Measurements from ENCODE around the gene MSH4. TPM values are rescaled to one million over a fixed set of nuclear protein-coding genes. Genes with fewer than 3 reads are reported as not detected.
"Not testable (repeated sequence)": the region's sequence is repeated elsewhere in the genome, so short reads cannot be mapped to it uniquely, and the experiment has no call there.

The MSH4 gene
- total and polyA plus RNA-seq, 12 donors: 0.07 to 0.33 (median 0.22) TPM; not detected in 2

DNA sequence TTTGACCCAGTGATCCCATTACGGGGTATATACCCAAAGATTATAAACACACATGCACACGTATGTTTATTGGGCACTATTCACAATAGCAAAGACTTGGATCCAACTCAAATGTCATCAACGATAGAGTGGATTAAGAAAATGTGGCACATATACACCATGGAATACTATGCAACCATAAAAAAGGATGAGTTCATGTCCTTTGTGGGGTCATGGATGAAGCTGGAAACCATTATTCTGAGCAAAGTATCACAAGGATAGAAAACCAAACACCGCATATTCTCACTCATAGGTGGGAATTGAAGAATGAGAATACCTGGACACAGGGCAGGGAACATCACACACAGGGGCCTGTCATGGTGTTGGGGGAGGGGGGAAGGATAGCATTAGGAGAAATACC, 12.8 kb upstream of the MSH4 start:
- H3K36me3 ChIP-seq (replicated peaks in 1 of 2); H3K27ac ChIP-seq; DNase-seq; H3K27me3 ChIP-seq; intact Hi-C loops (cut with DNase I); H3K9me3 ChIP-seq (replicated peaks in 1 of 3); H3K4me3 ChIP-seq: not testable (repeated sequence)
- peaks cover 15 to 23% of the 10 kb centered on the region in 2 donors for H3K4me1 ChIP-seq (replicated peaks in 1 of 2)
- 93 to 95% (median 94%) methylated on average over 4 of the region's 4 CpGs for WGBS, 4 donors

DNA sequence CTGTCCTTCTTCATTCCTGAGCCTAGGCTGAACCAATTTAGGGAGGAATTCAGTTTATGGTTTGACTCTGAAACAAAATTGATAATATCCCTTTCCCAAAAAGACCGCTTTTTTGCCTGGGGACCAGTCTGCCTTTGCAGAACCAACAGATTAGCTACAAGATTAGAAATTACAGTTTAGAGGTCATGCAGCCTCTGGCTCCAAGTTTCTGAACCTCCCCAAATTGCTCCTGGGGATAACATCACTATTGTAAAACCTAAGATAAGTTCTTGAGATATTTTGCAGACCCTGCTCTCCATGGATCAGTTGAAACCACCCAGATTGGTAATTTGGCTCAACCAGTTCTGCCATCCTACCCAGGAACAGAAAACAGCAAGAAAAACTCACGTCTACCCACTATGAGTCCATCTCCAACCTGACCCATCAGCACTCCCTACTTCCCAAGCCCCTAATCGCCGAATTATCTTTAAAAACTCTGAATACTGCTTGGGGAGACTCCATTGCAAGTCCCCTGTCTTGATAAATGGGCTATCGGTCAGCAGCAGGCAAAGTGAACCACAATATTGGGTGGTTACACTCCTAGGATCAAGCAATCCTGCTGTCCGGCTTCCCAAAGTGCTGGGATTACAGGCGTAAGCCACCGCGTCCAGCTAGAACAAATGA, 11.2 kb upstream of the MSH4 start:
- H3K36me3 ChIP-seq (replicated peaks in 1 of 2): peaks cover 0 to 7% of the 10 kb centered on the region in 2 donors
- DNase-seq: no peak
- H3K9me3 ChIP-seq (replicated peaks in 1 of 3): no peaks in the 10 kb centered on the region
- TF ChIP-seq, protein P1, sequence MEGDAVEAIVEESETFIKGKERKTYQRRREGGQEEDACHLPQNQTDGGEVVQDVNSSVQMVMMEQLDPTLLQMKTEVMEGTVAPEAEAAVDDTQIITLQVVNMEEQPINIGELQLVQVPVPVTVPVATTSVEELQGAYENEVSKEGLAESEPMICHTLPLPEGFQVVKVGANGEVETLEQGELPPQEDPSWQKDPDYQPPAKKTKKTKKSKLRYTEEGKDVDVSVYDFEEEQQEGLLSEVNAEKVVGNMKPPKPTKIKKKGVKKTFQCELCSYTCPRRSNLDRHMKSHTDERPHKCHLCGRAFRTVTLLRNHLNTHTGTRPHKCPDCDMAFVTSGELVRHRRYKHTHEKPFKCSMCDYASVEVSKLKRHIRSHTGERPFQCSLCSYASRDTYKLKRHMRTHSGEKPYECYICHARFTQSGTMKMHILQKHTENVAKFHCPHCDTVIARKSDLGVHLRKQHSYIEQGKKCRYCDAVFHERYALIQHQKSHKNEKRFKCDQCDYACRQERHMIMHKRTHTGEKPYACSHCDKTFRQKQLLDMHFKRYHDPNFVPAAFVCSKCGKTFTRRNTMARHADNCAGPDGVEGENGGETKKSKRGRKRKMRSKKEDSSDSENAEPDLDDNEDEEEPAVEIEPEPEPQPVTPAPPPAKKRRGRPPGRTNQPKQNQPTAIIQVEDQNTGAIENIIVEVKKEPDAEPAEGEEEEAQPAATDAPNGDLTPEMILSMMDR (IDR thresholded peaks at IDR 0.05): no peak
- TF ChIP-seq POLR2A (IDR thresholded peaks at IDR 0.05): no peak
- H3K4me1 ChIP-seq (replicated peaks in 1 of 2): peaks cover 28 to 38% of the 10 kb centered on the region in 2 donors
- peak overlapping the region in 3 of 4 donors; percentile 59 to 84 (median 64) for H3K4me3 ChIP-seq
- 10 to 16% (median 13%) methylated on average over 9 of the region's 9 CpGs for whole genome bisulfite sequencing, 4 donors
- peak overlapping the region in 4 of 5 donors; percentile 73 to 89 (median 84) for H3K27ac ChIP-seq
- intact Hi-C loops (cut with DNase I): no loop called here
- no peaks in the 10 kb centered on the region for H3K27me3 ChIP-seq

DNA sequence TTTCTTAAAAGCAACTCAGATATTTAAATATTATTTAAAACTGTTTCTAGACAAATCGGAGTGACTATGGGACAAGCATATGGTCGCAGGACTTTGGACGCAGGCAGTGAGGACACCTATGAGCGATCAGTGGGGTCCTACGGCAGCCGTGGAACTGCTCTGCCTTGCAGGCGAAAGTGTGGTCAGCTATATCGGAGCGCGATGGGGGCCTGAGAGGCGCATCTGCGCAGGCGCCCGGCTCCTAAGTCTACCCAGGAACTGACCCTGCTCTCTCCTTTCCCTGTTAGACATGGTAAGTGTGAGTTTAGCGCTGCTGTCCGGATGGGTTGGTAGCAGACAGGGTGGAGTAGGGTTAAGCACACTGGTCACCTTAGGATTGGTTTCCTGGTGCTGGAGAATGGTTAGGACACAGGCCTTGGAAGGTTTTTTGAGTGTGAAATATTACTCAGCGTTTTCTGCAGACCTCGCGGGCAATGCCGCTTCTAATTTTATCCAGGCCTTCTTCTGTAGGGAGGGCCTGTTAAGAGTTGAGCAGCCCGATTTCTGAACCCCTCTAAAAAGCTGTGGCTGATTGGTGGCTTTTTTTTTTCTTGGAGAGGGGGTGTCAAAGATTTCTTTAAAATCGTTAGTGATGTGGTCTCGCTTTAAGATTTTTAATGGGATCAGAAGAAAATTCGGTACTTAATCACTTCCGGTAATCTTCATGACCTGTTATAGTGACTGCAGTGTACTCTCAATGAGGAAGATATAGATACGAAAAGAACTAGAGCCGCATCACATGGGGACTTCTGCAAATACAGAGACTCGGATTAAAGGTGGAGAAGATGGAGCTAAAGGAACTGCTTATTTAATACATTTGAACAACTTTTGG, 10.5 kb upstream of the MSH4 start, which contains the start of gene RABGGTB:
TSS of gene RABGGTB (plus strand) at position 274 of the 871 bp plus-strand sequence. CDS start at position 290, 16 bp downstream.
- Histone ChIP-seq H3K36me3 (replicated peaks in 1 of 2) (peaks cover 0 to 15% of the 10 kb centered on the region in 2 donors), H3K27ac (peak within 1 kb of the TSS; percentile 41 to 89 (median 83)), H3K4me3 (peak within 1 kb of the TSS; percentile 22 to 84 (median 62)), H3K27me3 (no peaks in the 10 kb centered on the region), H3K4me1 (replicated peaks in 1 of 2) (peaks cover 35 to 46% of the 10 kb centered on the region in 2 donors), H3K9me3 (replicated peaks in 1 of 3) (no peaks in the 10 kb centered on the region)
- peak; percentile 75 to 92 for TF ChIP-seq POLR2A (IDR thresholded peaks at IDR 0.05)
- TF ChIP-seq, protein P1 (IDR thresholded peaks at IDR 0.05): no peak
- WGBS, 4 donors: 0 to 2% (median 1%) methylated on average over 22 to 28 of the region's 28 CpGs
- DNase-seq: peak; percentile 94 to 98 (median 95)
- intact Hi-C loops (cut with DNase I): no loop called here

DNA sequence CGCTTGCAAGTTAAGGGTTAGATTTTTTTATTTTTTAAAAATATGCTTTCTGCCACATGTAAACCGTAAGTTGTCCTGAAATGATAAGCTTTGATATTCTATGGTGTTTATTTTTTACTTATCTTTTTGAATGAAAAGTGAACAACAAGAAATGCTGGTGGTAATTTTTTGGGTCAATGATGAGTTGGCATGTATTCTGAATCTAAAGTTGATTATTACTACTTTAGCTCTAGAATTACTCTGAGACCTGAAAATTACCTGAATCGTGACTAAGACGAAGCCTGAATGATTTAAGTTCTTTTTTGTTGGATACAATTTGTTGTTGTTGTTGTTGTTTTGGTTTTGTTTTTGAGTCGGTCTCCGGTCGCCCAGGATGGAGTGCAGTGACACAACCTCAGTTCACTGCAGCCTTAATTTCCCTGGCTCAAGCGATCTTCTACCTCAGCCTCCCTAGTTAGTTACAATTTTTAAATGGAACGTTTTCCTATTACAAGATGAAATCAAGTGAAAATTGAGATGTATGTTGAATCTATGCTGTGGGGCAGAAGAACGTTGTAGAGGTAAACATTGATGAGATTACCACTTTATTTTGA, 9.7 kb upstream of the MSH4 start:
- no peak for TF ChIP-seq POLR2A (IDR thresholded peaks at IDR 0.05)
- TF ChIP-seq, protein P1 (IDR thresholded peaks at IDR 0.05): no peak
- H3K4me3 ChIP-seq: peak overlapping the region in 2 of 4 donors; percentile 59 to 84
- H3K27me3 ChIP-seq: no peaks in the 10 kb centered on the region
- no peaks in the 10 kb centered on the region for H3K9me3 ChIP-seq (replicated peaks in 1 of 3)
- intact Hi-C loops (cut with DNase I): no loop called here
- peaks cover 0 to 23% of the 10 kb centered on the region in 2 donors for H3K36me3 ChIP-seq (replicated peaks in 1 of 2)
- WGBS, 4 donors: 2 to 4% (median 2%) methylated on average over 10 of the region's 10 CpGs
- H3K4me1 ChIP-seq (replicated peaks in 1 of 2): peaks cover 35 to 54% of the 10 kb centered on the region in 2 donors
- H3K27ac ChIP-seq: peak overlapping the region in 3 of 5 donors; percentile 73 to 89 (median 83)
- DNase-seq: no peak
